GM12875 (cell line): ENCODE data around the gene EIF1.
A peak's percentile ranks its signal among the peaks of the same experiment; 100 is the strongest.
"Not testable (repeated sequence)": the region's sequence is repeated elsewhere in the genome, so short reads cannot be mapped to it uniquely, and the experiment has no call there.

Experiments
- H3K4me3 ChIP-seq: one replicate; pipeline ENCODE4 v1.5.1; 2011; ENCODE audit warnings: low read depth, low read length, control low read depth
- TF ChIP-seq, protein P1 (sequence below): IDR thresholded peaks from 2 replicates; pipeline ENCODE4 v1.5.1; 2011; ENCODE audit warnings: low read depth, mild to moderate bottlenecking, control low read depth, inconsistent platforms, low read length, moderate library complexity, borderline replicate concordance; ENCODE audit not compliant: insufficient read depth

EIF1 gene

GRCh38 chr17:41688641-41689496 lies at the start of gene EIF1:
TSS of gene EIF1 (plus strand) at chr17:41688885. CDS start at chr17:41689039, 154 bp downstream.
- TF ChIP-seq, protein P1, sequence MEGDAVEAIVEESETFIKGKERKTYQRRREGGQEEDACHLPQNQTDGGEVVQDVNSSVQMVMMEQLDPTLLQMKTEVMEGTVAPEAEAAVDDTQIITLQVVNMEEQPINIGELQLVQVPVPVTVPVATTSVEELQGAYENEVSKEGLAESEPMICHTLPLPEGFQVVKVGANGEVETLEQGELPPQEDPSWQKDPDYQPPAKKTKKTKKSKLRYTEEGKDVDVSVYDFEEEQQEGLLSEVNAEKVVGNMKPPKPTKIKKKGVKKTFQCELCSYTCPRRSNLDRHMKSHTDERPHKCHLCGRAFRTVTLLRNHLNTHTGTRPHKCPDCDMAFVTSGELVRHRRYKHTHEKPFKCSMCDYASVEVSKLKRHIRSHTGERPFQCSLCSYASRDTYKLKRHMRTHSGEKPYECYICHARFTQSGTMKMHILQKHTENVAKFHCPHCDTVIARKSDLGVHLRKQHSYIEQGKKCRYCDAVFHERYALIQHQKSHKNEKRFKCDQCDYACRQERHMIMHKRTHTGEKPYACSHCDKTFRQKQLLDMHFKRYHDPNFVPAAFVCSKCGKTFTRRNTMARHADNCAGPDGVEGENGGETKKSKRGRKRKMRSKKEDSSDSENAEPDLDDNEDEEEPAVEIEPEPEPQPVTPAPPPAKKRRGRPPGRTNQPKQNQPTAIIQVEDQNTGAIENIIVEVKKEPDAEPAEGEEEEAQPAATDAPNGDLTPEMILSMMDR = no peak
- H3K4me3 ChIP-seq = peak within 1 kb of the TSS; percentile 94

GRCh38 chr17:41638941-41639340 lies 49.7 kb upstream of the EIF1 start:
- TF ChIP-seq, protein P1 = no peak
- H3K4me3 ChIP-seq = no peak overlapping the region

GRCh38 chr17:41639492-41640473 lies 48.9 kb upstream of the EIF1 start:
- TF ChIP-seq, protein P1 = no peak
- H3K4me3 ChIP-seq = no peak overlapping the region

GRCh38 chr17:41640596-41640995 lies 48.1 kb upstream of the EIF1 start:
- not testable (repeated sequence) for H3K4me3 ChIP-seq

- H3K4me3 ChIP-seq = no peak overlapping the region
- TF ChIP-seq, protein P1 = no peak
These were observed 46.2 kb upstream of the EIF1 start for GRCh38 chr17:41642252-41643156.

DNA sequence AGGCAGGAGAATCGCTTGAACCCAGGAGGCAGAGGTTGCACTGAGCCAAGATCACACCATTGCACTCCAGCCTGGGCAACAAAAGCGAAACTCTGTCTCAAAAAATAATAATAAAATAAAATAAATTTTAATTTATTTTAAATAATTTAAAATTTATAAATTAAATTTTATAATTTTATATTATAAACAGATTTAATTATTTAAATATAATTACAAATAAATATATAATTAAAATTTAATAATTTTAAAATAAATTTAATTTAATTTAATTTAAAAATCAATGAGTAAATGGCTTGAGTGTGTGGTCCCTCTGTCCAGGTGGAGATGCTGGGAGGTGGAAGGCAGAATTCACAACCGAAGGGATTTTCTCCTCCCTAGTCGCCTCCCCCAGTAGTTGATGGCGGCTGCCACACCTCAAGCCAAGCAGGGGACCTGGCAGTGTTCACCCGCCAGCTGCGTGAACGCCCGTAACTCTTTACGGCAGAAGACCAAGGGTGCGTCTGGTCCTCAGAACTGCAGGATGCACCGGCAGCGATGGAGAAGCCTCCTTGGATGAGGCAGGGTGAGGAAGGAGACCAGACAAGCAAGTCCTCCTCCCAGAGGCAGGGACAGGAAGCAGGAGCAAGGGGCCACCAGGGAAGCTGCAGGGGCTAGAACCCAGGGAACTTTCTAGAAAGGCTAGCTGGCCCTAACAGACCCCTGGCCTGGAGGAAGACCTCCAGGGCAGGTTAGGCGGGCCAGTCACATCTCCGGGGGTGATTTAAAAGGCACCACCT lies 41.5 kb upstream of the EIF1 start:
- no peak overlapping the region for H3K4me3 ChIP-seq
- TF ChIP-seq, protein P1 = no peak
